HG02678 (cell line): ENCODE data around the gene C2orf92.
A peak's percentile ranks its signal among the peaks of the same experiment; 100 is the strongest.

ENCODE experiments used
- ATAC-seq: cut with Tn5 transposase; IDR thresholded peaks from one replicate; pipeline ENCODE4 v1.9.1; 2021; ENCODE audit warnings: mild to moderate bottlenecking, moderate library complexity; ENCODE audit not compliant: unreplicated experiment

The C2orf92 gene

DNA sequence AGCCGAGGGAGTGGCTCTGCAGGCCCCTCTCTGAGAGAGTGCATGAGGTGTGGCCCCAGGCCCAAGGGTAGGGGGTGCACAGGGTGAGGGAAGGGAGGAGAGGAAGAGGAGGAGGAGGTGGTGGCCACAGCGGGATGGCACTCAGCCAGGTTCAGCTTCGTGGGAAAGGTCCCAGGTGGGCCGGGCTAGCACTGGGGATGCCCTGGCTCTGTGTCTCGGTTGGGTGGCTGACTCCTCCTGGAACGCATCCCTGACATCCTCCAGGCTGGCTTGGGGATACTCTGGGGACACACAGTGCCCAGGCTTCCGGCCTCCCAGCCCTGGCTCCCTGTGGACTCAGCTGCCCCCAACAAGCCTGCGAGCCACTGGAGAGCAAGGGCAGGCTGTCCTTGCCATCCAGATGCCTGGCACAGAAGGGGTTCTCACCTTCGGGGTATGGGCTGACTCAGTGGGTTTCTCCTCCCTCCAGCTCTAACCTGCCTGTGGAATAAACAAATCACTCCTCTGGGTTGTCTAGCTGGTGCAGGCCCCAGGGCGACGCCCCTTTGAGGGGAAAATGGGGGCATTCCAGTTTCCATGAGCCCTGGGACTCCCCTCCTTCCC lies 43.3 kb downstream of the C2orf92 start:
- no peak for ATAC-seq

DNA sequence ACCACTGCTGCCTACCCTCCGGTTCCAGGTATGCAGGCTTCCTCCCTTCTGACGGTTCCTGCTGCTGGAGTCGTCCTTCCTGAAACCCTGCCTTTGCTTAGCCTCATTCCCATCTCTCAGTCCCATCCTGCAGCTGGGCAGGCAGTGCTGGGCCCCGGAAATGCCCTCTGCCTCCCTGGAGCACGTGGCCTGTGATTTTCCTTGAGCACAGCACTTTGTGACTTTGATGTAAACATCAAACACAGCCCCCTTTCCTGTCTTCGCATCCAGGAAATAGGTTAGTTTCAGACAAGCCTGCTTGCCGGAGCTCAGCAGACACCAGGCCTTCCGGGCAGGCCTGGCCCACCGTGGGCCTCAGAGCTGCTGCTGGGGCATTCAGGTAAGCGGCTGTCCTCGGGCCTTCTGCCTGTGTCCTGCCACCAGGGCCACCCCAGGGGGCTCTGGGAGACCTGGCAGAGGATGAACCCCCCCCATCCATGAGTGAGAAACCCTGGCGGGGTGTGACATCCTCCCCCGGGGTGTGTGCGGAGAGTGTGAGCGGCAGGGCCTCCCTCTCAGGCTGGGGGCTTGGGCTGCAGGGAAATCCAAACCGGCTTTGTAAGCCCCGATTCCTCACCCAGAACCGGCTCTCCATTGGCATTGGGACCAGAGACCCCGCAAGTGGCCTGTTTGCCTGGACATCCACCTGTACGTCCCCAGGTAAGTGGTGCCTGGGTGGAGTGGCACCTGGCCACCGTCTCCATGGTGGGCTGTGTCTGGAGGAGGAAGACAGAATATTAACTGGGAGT lies 44.0 kb downstream of the C2orf92 start, which contains the start of gene ZAP70:
Gene ZAP70 (plus strand): TSS at position 281 of the 788 bp plus-strand sequence. CDS start 10,461 bp downstream, outside the sequence.
- no peak for ATAC-seq

DNA sequence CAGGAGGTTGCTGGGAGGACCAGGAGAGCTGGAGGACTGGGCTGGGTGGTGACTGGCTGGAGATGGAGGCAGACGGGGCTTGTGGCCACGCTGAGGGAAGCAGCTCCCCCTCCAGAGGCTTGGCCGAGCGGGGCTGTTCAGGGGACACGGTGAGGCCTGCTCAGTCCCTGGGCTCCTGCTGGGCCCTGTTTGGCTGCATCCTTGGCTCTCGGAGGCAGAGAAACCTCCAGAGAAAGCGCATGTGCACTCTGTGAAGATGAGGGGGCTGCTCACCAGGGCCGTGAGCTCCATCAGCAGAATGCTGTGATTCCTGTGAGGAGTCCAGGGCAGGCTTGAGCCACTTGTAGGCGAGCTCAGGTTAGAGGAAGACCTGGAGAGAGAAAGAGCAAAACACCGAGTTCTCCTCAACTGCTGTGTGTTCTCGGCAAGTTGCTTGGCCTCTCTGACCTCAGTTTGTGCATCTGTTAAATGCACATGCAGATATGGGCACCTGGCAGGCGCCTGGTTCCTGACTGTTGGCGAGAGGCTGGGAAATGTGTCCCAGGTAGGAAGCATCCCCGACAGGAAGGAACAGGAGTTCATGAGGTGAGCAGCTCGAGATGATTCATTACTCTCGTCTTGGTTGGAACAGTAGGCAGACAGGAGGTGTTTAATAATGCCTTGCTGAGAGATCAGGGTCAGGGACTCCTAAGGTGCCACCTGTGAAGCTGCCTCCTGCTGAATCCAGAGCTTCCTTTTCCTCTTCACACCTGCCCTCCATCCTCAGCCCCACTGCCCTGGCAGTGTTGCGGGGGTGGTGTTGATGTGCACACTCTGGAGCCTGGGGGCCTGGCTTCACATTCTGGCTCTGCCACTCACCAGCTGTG lies 44.8 kb downstream of the C2orf92 start:
- ATAC-seq, result no peak

GRCh38 chr2:97714950-97715652 lies 45.6 kb downstream of the C2orf92 start:
- no peak for ATAC-seq

- no peak for ATAC-seq
These were observed 46.6 kb downstream of the C2orf92 start for GRCh38 chr2:97715951-97716694.

DNA sequence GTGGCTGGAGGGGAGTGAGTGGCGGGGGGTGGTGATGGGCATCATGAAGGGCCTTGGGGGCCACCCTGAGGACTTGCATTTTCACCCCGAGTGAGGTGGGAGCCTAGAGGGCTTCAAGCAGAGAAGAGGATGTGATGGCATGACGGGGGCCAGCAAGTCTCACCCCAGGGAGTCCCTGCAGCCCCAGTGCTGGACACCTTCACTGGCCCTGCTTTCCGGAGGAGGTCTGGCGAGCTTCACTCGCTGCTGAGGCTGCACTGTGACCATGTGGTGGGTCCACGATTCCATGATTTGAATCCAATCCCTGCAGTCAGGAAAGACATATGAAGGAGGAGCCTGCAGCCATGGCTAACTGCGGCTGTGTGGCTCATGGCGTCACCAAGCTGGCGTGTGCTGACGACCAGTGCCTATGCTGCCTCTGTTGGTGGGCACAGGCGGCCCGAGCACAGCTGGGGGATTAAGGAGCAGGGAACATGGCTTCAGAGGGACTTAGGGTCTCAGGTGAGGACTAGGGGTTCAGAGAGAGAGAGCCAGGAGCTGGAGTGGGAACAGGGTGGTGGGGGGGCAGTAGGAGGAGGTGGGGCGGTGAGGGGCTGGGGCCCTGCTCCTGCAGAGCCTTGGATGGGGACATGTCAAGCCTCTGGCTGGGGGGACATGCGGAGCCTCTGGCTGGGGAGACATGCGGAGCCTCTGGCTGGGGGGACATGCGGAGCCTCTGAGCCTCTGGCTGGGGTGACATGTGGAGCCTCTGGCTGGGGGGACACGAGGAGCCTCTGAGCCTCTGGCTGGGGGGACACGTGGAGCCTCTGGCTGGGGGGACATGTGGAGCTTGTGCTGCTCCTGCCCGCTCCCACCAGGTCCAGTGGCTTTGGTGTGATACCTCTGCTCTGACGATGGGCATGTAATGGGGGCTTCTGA lies 47.4 kb downstream of the C2orf92 start:
- no peak for ATAC-seq

GRCh38 chr2:97717613-97717995 lies 48.1 kb downstream of the C2orf92 start:
- ATAC-seq, result no peak

GRCh38 chr2:97718051-97718882 lies 48.8 kb downstream of the C2orf92 start:
- peak; percentile 84 for ATAC-seq

DNA sequence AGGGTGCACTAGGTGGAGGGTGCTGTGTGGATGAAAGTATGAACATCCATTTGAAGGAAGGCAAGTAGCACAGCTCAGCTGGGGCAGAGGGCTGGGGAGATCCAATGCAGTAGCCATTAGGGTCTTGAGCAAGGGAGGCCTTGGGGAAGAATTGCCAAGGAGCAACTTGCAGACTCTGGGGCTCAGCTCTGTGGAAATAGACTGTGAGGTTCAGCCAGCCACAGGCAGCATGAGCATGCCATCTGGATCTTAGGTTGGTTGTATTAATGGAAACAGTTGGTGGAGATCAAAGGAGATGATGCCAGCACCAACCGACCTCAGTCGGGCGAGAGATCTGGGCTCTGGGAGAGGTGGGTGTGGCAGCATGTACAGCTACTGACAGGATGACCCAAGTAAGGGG lies 49.4 kb downstream of the C2orf92 start:
- peak; percentile 12 for ATAC-seq

GRCh38 chr2:97719362-97720155 lies 50.0 kb downstream of the C2orf92 start:
- ATAC-seq, result no peak

GRCh38 chr2:97720746-97721145 lies 51.2 kb downstream of the C2orf92 start:
- ATAC-seq, result no peak

- no peak for ATAC-seq
These were observed 52.7 kb downstream of the C2orf92 start for GRCh38 chr2:97722227-97722626.

DNA sequence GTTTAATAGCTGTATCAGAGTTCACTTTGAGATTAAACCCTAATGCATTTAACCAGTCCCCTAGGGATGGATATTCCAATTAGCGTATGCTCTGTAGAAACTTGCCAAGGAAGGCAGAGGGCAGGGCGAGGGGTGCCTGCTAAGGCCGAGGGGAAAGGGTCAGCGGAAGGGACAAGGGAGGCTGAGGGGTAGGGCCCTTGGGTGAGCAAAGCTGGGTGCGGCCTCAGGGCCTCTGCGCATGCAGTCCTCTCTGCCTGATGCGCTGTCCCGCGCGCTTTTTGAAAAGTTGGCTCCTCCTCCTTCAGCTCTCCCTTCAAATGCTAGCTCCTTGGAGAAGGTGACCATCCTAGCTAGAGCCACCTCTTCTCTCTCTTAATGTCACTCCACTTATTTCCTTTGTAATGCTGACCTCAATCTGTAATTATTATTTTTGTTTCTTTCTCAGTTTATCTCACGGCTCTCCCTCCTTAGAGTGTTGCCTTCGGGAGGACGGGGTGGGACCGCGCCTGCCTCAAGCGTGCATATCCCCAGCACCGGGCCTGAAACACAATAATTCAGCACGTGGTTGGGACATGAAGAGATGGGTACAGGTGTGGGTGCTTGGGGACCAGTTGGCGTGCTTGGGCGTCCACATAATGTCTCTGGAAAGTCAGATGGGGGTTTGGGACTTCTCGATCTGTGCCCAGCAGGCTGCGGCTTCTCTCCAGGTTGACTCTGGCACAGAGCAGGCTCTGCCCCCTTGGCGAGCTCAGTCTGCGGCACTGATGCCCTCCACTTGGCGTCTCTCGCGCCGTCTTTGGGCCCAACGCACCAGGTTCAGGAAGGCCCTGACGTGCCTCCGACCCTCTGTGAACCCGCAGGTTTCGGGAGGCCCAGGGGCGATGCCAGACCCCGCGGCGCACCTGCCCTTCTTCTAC lies 53.9 kb downstream of the C2orf92 start:
- no peak for ATAC-seq

GRCh38 chr2:97724073-97724410 lies 54.5 kb downstream of the C2orf92 start:
- ATAC-seq, result no peak

DNA sequence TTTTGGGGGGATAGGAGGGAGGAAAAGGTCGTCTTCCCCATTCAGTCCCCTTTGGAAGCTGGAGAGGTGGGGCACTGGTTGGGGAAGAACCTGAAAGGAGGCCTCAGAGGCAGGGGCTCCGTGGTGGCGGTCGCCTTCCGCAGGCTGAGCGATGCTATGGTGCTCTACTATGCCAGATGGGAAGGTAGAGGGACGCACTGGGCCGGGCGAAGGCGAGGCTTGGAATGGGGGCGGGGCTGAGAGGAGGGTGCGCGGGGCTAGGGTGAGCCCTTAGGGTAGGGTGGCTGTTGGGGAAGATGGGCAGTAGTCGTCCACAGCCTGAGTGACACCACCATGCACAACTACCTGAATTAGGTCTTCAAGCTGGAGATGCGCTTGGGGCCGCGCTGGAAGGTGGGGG lies 55.0 kb downstream of the C2orf92 start:
- no peak for ATAC-seq

DNA sequence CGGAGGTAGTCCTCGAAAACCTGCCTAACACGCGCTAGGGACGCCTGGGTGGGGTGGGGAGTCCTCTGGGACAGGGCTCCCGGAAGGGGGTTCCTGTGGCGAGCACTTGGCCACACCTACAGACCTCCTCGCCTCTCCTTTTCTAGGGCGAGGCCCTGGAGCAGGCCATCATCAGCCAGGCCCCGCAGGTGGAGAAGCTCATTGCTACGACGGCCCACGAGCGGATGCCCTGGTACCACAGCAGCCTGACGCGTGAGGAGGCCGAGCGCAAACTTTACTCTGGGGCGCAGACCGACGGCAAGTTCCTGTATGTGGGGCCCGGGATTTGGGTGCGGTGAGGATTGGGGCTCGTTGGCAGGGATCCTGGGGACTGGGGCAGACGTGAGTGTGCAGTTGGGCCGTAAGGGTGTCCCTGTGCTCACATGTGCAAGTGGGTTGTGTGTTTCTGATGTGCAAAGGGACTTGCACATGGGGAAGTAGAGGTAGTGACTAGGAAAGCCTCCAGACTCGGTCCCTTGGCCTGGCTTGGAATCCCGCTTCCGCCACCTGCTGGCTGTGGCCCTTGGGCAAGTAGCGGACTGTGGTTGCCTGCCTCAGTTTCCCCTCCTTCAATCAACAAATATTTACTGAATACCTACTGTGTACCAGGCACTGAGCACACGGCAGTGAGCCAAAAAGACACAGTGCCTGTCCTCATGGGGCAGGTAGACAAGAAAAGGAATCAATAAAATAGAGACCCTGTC lies 55.6 kb downstream of the C2orf92 start:
- no peak for ATAC-seq
